ENCODE measurements around the gene BAD. TPM values are rescaled to one million over a fixed set of nuclear protein-coding genes. Genes with fewer than 3 reads are reported as not detected.
A peak's percentile ranks its signal among the peaks of the same experiment; 100 is the strongest.

BAD gene
- total RNA-seq, 1 experiment from 2014 or later: 368 TPM

DNA sequence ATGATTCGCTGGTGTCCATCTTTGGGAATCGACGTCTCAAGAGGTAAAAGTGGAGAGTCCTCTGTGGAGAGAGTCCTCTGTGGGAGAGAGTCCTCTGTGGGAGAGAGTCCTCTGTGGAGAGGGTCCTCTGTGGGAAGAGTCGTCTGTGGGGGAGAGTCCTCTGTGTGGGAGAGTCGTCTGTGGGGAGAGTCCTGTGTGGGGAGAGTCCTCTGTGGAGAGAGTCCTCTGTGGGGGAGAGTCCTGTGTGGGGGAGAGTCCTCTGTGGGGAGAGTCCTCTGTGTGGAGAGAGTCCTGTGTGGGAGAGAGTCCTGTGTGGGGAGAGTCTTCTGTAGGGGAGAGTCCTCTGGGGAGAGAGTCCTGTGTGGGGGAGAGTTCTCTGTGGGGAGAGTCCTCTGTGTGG lies 36.6 kb upstream of the BAD start:
- Histone ChIP-seq H3K4me3 (ENCODE audit: low read length) (no peak overlapping the region), H3K9ac (ENCODE audit: low read length) (no peak overlapping the region), H3K4me2 (ENCODE audit: low read length) (no peak overlapping the region), H3K27me3 (ENCODE audit: low read length) (no peaks in the 10 kb centered on the region), H2AFZ (ENCODE audit: low read length) (no peak overlapping the region), H4K20me1 (ENCODE audit: low read length) (no peaks in the 10 kb centered on the region), H3K79me2 (ENCODE audit: low read length) (peaks cover 40% of the 10 kb centered on the region), H3K9me3 (ENCODE audit: low read length) (no peaks in the 10 kb centered on the region), H3K27ac (ENCODE audit: low read length) (no peak overlapping the region), H3F3A (ENCODE audit: low read length, unreplicated experiment) (no peaks in the 10 kb centered on the region), H3K36me3 (ENCODE audit: low read depth, low read length) (peaks cover 6% of the 10 kb centered on the region), H3K4me1 (ENCODE audit: insufficient read depth, low read length) (peaks cover 27% of the 10 kb centered on the region), H3K9me2 (replicated peaks; ENCODE audit: low read length) (no peaks in the 10 kb centered on the region)
- no TSS peak for BruUV-seq (replicated peaks)
- no peak for DNase-seq
- CTCF ChIA-PET: no interaction called here
- POLR2A ChIA-PET (ENCODE audit: unreplicated experiment): no interaction called here
- TF ChIP-seq EZH2 (IDR thresholded peaks at IDR 0.05; ENCODE audit: low read length, unreplicated experiment) (no peak), EZH2phosphoT487 (IDR thresholded peaks at IDR 0.05; ENCODE audit: borderline replicate concordance, low read length) (no peak)
- TF ChIP-seq, protein P1, sequence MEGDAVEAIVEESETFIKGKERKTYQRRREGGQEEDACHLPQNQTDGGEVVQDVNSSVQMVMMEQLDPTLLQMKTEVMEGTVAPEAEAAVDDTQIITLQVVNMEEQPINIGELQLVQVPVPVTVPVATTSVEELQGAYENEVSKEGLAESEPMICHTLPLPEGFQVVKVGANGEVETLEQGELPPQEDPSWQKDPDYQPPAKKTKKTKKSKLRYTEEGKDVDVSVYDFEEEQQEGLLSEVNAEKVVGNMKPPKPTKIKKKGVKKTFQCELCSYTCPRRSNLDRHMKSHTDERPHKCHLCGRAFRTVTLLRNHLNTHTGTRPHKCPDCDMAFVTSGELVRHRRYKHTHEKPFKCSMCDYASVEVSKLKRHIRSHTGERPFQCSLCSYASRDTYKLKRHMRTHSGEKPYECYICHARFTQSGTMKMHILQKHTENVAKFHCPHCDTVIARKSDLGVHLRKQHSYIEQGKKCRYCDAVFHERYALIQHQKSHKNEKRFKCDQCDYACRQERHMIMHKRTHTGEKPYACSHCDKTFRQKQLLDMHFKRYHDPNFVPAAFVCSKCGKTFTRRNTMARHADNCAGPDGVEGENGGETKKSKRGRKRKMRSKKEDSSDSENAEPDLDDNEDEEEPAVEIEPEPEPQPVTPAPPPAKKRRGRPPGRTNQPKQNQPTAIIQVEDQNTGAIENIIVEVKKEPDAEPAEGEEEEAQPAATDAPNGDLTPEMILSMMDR (conservative IDR thresholded peaks at IDR 0.05; ENCODE audit: low read depth, low read length): no peak
- ATAC-seq: no peak
- intact Hi-C loops (cut with micrococcal nuclease): no loop called here

DNA sequence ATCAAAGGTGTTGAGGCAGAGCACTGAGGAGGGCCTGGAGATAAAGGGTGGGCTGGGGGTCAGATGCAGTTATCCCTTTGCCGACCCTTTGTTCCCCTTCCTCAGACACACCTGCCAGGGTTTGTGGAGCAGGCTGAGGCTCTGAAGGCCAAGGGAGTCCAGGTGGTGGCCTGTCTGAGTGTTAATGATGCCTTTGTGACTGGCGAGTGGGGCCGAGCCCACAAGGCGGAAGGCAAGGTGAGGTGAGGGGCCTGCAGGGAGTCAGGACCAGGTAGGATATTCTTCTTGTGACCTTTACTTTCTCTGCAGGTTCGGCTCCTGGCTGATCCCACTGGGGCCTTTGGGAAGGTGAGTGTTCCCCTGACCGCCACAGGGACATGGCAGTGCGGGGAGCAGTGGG lies 36.1 kb upstream of the BAD start:
- Histone ChIP-seq H3K4me2 (ENCODE audit: low read length) (0 out of 2 replicates have a peak overlapping the region, but pooled peaks have one; percentile 0), H3K9ac (ENCODE audit: low read length) (no peak overlapping the region), H3K79me2 (ENCODE audit: low read length) (peaks cover 44% of the 10 kb centered on the region), H3K9me2 (replicated peaks; ENCODE audit: low read length) (no peaks in the 10 kb centered on the region), H3K4me1 (ENCODE audit: insufficient read depth, low read length) (peaks cover 28% of the 10 kb centered on the region), H3K27ac (ENCODE audit: low read length) (no peak overlapping the region), H3K36me3 (ENCODE audit: low read depth, low read length) (peaks cover 6% of the 10 kb centered on the region), H3K4me3 (ENCODE audit: low read length) (no peak overlapping the region), H3K9me3 (ENCODE audit: low read length) (no peaks in the 10 kb centered on the region), H2AFZ (ENCODE audit: low read length) (no peak overlapping the region), H3F3A (ENCODE audit: low read length, unreplicated experiment) (peaks cover under 1% of the 10 kb centered on the region), H3K27me3 (ENCODE audit: low read length) (no peaks in the 10 kb centered on the region), H4K20me1 (ENCODE audit: low read length) (no peaks in the 10 kb centered on the region)
- intact Hi-C loops (cut with micrococcal nuclease): no loop called here
- no TSS peak for BruUV-seq (replicated peaks)
- ATAC-seq: no peak
- no peak for DNase-seq
- ChIA-PET CTCF (interaction anchor here (0.7 kb wide), 1 partner anchor 11 kb away, joined by 3 read pairs; no protein-coding TSS in a partner anchor), POLR2A (ENCODE audit: unreplicated experiment) (no interaction called here)
- TF ChIP-seq EZH2phosphoT487 (IDR thresholded peaks at IDR 0.05; ENCODE audit: borderline replicate concordance, low read length): no peak
- TF ChIP-seq EZH2 (IDR thresholded peaks at IDR 0.05; ENCODE audit: low read length, unreplicated experiment): no peak

DNA sequence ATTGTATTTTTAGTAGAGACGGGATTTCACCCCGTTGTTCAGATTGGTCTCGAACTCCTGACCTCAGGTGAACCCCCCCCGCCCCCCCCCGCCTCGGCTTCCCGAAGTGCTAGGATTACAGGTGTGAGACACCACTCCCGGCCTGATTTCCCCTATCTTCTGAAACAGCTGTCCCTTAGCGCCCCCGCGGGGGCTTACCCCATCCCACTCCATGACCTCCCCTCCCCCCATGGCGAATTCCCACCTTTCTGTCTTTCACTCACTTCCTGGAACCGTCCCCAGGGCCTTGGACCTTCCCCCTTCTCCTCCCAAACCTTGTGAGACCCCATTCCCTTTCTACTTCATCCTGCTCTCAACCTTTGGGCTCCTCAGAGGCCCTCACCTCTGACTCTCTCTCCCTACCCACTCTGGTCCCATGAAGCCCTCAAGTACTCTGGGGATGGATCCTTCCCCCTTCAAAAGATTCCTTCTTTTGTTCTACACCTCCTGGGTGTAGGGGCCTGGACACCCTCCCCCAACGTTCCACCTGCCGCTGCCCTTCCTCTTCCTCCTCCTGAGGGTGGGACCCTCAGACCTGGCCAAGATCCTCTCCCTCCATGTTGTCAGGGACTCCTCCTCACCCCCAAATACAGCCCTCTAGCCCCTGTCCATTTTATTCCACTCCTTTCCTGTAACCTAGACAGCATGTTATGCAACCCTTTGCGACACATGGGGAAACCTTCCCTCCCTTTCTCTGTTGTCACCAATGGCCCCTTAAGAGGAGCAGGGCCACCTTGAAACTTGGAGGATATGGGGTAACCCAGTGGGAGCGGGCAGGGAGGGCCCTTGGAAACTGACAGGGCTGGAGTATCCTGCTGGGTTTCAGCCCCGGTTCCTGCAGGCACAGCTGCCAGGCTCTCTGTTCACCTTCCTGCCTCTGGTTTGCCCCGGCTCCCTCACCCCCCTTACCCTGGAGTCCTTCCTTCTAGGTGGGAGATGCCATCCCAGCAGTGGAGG lies 34.6 kb upstream of the BAD start:
- TF ChIP-seq, protein P1 (conservative IDR thresholded peaks at IDR 0.05; ENCODE audit: low read depth, low read length): no peak
- TF ChIP-seq EZH2 (IDR thresholded peaks at IDR 0.05; ENCODE audit: low read length, unreplicated experiment) (no peak), EZH2phosphoT487 (IDR thresholded peaks at IDR 0.05; ENCODE audit: borderline replicate concordance, low read length) (no peak)
- ATAC-seq (no peak), DNase-seq (no peak)
- peaks cover 14% of the 10 kb centered on the region for H3K36me3 ChIP-seq (ENCODE audit: low read depth, low read length)
- peak overlapping the region; percentile 91 for H3K4me2 ChIP-seq (ENCODE audit: low read length)
- peaks cover 7% of the 10 kb centered on the region for H3F3A ChIP-seq (ENCODE audit: low read length, unreplicated experiment)
- intact Hi-C loops (cut with micrococcal nuclease): loop anchor here (1.0 kb wide), 2 partner anchors 10 to 36 kb away; no protein-coding TSS in a partner anchor
- CTCF ChIA-PET: interaction anchor here (0.6 to 3.0 kb wide), 4 partner anchors 13 to 38 kb away, joined by 3 to 78 read pairs (median 20); partner anchors contain the start of gene ESRRA
- H2AFZ ChIP-seq (ENCODE audit: low read length): peak overlapping the region; percentile 82; the same call in 1 of the 2 replicates
- H3K9me3 ChIP-seq (ENCODE audit: low read length): no peaks in the 10 kb centered on the region
- H3K27ac ChIP-seq (ENCODE audit: low read length): no peak overlapping the region; the same call in 1 of the 2 replicates
- H4K20me1 ChIP-seq (ENCODE audit: low read length): no peaks in the 10 kb centered on the region
- no peaks in the 10 kb centered on the region for H3K9me2 ChIP-seq (replicated peaks; ENCODE audit: low read length)
- BruUV-seq (replicated peaks): no TSS peak
- no peaks in the 10 kb centered on the region for H3K27me3 ChIP-seq (ENCODE audit: low read length)
- POLR2A ChIA-PET (ENCODE audit: unreplicated experiment): interaction anchor here (1.3 to 2.0 kb wide), 2 partner anchors 24 to 36 kb away, joined by 7 to 14 read pairs; no protein-coding TSS in a partner anchor
- H3K79me2 ChIP-seq (ENCODE audit: low read length): peaks cover 49% of the 10 kb centered on the region
- peaks cover 28% of the 10 kb centered on the region for H3K4me1 ChIP-seq (ENCODE audit: insufficient read depth, low read length)
- H3K9ac ChIP-seq (ENCODE audit: low read length): peak overlapping the region; percentile 93
- peak overlapping the region; percentile 83 for H3K4me3 ChIP-seq (ENCODE audit: low read length)

Measured in PC-3 (cell line).